Measurements from ENCODE around the gene MYH10. TPM values are rescaled to one million over a fixed set of nuclear protein-coding genes. Genes with fewer than 3 reads are reported as not detected.

MYH10 gene
- polyA plus RNA-seq, 3 donors: 7.0 to 19.8 (median 18.9) TPM

- 48 to 57% (median 57%) methylated on average over 4 of the region's 4 CpGs for WGBS, 3 donors
- no peak overlapping the region for H3K27ac ChIP-seq (ENCODE audit: low read depth, low read length)
These were observed 20.5 kb upstream of the MYH10 start for GRCh38 chr17:8651013-8651412.

GRCh38 chr17:8650119-8650499 is 19.6 kb upstream of the MYH10 start:
- WGBS, 3 donors: 73 to 90% (median 89%) methylated on average over 1 of the region's 1 CpG
- no peak overlapping the region for H3K27ac ChIP-seq (ENCODE audit: low read depth, low read length)

GRCh38 chr17:8649157-8650118 is 18.9 kb upstream of the MYH10 start:
- 68 to 75% (median 75%) methylated on average over 17 of the region's 17 CpGs for WGBS, 3 donors
- H3K27ac ChIP-seq (ENCODE audit: low read depth, low read length): no peak overlapping the region

- 88 to 94% (median 93%) methylated on average over 7 of the region's 7 CpGs for WGBS, 3 donors
- H3K27ac ChIP-seq (ENCODE audit: low read depth, low read length): no peak overlapping the region
These were observed 17.4 kb upstream of the MYH10 start for GRCh38 chr17:8647956-8648355.

GRCh38 chr17:8647202-8647601 is 16.7 kb upstream of the MYH10 start:
- WGBS, 3 donors: 67 to 93% (median 88%) methylated on average over 7 of the region's 7 CpGs
- H3K27ac ChIP-seq (ENCODE audit: low read depth, low read length): no peak overlapping the region

- WGBS, 3 donors: 92 to 98% (median 95%) methylated on average over 4 of the region's 4 CpGs
- H3K27ac ChIP-seq (ENCODE audit: low read depth, low read length): no peak overlapping the region
These were observed 14.0 kb upstream of the MYH10 start for GRCh38 chr17:8644507-8644902.

- no peak overlapping the region for H3K27ac ChIP-seq (ENCODE audit: low read depth, low read length)
- WGBS, 3 donors: 63 to 82% (median 80%) methylated on average over 11 of the region's 11 CpGs
These were observed 13.5 kb upstream of the MYH10 start for GRCh38 chr17:8643855-8644506.

- no peak overlapping the region for H3K27ac ChIP-seq (ENCODE audit: low read depth, low read length)
- WGBS, 3 donors: 78 to 90% (median 85%) methylated on average over 1 of the region's 1 CpG
These were observed 9.2 kb upstream of the MYH10 start for GRCh38 chr17:8639709-8640108.

- 24 to 37% (median 28%) methylated on average over 3 of the region's 3 CpGs for WGBS, 3 donors
- H3K27ac ChIP-seq (ENCODE audit: low read depth, low read length): no peak overlapping the region
These were observed 1.5 kb upstream of the MYH10 start for GRCh38 chr17:8632061-8632460.

- no peak overlapping the region for H3K27ac ChIP-seq (ENCODE audit: low read depth, low read length)
These were observed 991 bp upstream of the MYH10 start for GRCh38 chr17:8631554-8631877.

GRCh38 chr17:8630802-8631553 is 453 bp upstream of the MYH10 start:
- no peak overlapping the region for H3K27ac ChIP-seq (ENCODE audit: low read depth, low read length)
- 0 to 1% (median 0%) methylated on average over 70 to 85 of the region's 85 CpGs for WGBS, 3 donors

More at GRCh38 chr17:8631554-8631877, 991 bp upstream of the MYH10 start:
- 1 to 4% (median 2%) methylated on average over 13 of the region's 13 CpGs for WGBS, 3 donors

GRCh38 chr17:8629371-8630226 is 926 bp downstream of the MYH10 start:
- H3K27ac ChIP-seq (ENCODE audit: low read depth, low read length): no peak overlapping the region
- WGBS, 3 donors: 1 to 3% (median 1%) methylated on average over 47 to 76 of the region's 76 CpGs

GRCh38 chr17:8628609-8629169 is 1.8 kb downstream of the MYH10 start:
- 39 to 62% (median 39%) methylated on average over 8 of the region's 8 CpGs for WGBS, 3 donors
- H3K27ac ChIP-seq (ENCODE audit: low read depth, low read length): no peak overlapping the region

- no peak overlapping the region for H3K27ac ChIP-seq (ENCODE audit: low read depth, low read length)
- 79 to 88% (median 84%) methylated on average over 2 of the region's 2 CpGs for WGBS, 3 donors
These were observed 2.4 kb downstream of the MYH10 start for GRCh38 chr17:8628172-8628571.

GRCh38 chr17:8623591-8623990 is 6.9 kb downstream of the MYH10 start:
- no peak overlapping the region for H3K27ac ChIP-seq (ENCODE audit: low read depth, low read length)
- 83 to 88% (median 88%) methylated on average over 2 of the region's 2 CpGs for WGBS, 3 donors

- WGBS, 3 donors: 67 to 90% (median 75%) methylated on average over 4 of the region's 4 CpGs
- no peak overlapping the region for H3K27ac ChIP-seq (ENCODE audit: low read depth, low read length)
These were observed 8.3 kb downstream of the MYH10 start for GRCh38 chr17:8622191-8622590.

GRCh38 chr17:8621585-8621984 is 8.9 kb downstream of the MYH10 start:
- no peak overlapping the region for H3K27ac ChIP-seq (ENCODE audit: low read depth, low read length)
- 64 to 80% (median 72%) methylated on average over 3 of the region's 3 CpGs for WGBS, 3 donors

GRCh38 chr17:8619294-8619693 is 11.2 kb downstream of the MYH10 start:
- 86 to 89% (median 87%) methylated on average over 6 of the region's 6 CpGs for WGBS, 3 donors
- H3K27ac ChIP-seq (ENCODE audit: low read depth, low read length): no peak overlapping the region
